Amniotic epithelial cell (primary cell): ENCODE data around the gene XAB2.

Experiments used
- DNase-seq: peaks from one replicate; pipeline ENCODE4 v3.0.0-alpha.2; 2010; ENCODE audit warnings: low read depth

XAB2 gene

GRCh38 chr19:7648265-7649014, 19.1 kb upstream of the XAB2 start:
- DNase-seq: no peak

GRCh38 chr19:7647156-7647555, 17.8 kb upstream of the XAB2 start:
- no peak for DNase-seq

GRCh38 chr19:7646426-7646700, 17.0 kb upstream of the XAB2 start:
- no peak for DNase-seq

- DNase-seq: no peak
Measured at GRCh38 chr19:7645656-7646425, 16.5 kb upstream of the XAB2 start.

- no peak for DNase-seq
Measured at GRCh38 chr19:7645163-7645562, 15.8 kb upstream of the XAB2 start.

- no peak for DNase-seq
Measured at GRCh38 chr19:7644550-7644877, 15.2 kb upstream of the XAB2 start.

- peak; percentile 28 for DNase-seq
Measured at GRCh38 chr19:7643629-7644549, 14.5 kb upstream of the XAB2 start.

GRCh38 chr19:7643031-7643415, 13.7 kb upstream of the XAB2 start:
- DNase-seq: no peak

GRCh38 chr19:7642295-7643030, 13.1 kb upstream of the XAB2 start:
- DNase-seq: no peak

GRCh38 chr19:7641290-7642276, 12.2 kb upstream of the XAB2 start:
- DNase-seq: no peak

- no peak for DNase-seq
Measured at GRCh38 chr19:7640803-7641202, 11.5 kb upstream of the XAB2 start.

GRCh38 chr19:7639863-7640348, 10.6 kb upstream of the XAB2 start:
- DNase-seq: no peak

GRCh38 chr19:7638802-7639465, 9.6 kb upstream of the XAB2 start:
- no peak for DNase-seq

- peak; percentile 57 for DNase-seq
Measured at GRCh38 chr19:7637374-7638256, 8.3 kb upstream of the XAB2 start.

- peak; percentile 42 for DNase-seq
Measured at GRCh38 chr19:7636691-7637373, 7.5 kb upstream of the XAB2 start, which contains the start of gene STXBP2. Gene STXBP2, plus strand, starts transcription at chr19:7637110. Its CDS starts 40 bp downstream, at chr19:7637150.

- no peak for DNase-seq
Measured at GRCh38 chr19:7636317-7636690, 7.0 kb upstream of the XAB2 start.

GRCh38 chr19:7635670-7636069, 6.3 kb upstream of the XAB2 start:
- DNase-seq: no peak

- no peak for DNase-seq
Measured at GRCh38 chr19:7633698-7634097, 4.4 kb upstream of the XAB2 start, which contains the start of gene PCP2. Gene PCP2, minus strand, starts transcription at chr19:7633719. Its CDS starts 262 bp downstream, at chr19:7633457.
